HG02885 (cell line): ENCODE data around the gene NNAT.
"Not testable (repeated sequence)": the region's sequence is repeated elsewhere in the genome, so short reads cannot be mapped to it uniquely, and the experiment has no call there.

Source experiments
- ATAC-seq: cut with Tn5 transposase; IDR thresholded peaks from one replicate; pipeline ENCODE4 v1.9.1; 2021; ENCODE audit warnings: mild to moderate bottlenecking; ENCODE audit not compliant: unreplicated experiment, poor library complexity

NNAT gene

GRCh38 chr20:37521061-37521771, at the start of gene NNAT:
Gene NNAT (plus strand): TSS chr20:37521250. CDS start chr20:37521332, 82 bp downstream.
- ATAC-seq, result no peak

DNA sequence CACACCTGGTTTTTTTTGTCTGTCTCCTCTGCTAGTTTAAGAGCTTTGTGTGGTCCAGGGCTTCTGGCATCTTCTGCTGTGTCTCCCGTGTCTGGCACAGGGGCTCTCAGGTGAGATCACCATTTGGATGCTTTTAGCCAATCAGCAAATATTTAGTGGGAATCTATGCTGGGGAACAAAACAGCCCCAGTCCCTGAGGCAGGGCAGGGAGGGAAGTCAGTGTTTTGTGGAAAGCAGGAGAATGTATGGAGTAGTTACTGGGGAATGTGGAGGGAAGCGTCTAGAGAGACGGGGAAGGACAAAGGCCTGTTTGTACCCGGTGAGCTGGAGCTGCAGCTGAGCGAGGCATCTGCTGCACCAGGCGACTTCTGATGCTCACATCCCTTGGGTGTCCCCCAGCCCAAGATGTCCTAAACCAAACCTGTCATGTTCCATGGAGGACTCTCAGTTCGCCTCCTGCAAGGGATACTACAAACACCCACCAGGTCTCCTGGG, 49.3 kb upstream of the NNAT start:
- ATAC-seq, result no peak

DNA sequence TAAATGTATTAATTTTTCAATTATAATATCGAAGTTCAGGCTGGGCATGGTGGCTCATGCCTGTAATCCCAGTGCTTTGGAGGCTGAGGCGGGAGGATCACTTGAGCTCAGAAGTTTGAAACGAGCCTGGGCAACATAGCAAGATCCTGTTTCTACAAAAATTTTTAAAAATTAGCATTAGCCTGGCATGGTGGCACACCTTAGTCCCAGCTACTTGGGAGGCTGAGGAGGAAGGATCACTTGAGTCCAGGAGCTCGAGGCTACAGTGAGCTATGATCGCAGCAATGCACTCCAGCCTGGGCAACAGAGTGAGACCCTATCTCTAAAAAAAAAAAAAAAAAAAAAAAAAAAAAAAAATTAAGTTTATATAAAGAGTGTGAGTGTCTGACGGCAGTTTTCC, 48.6 kb upstream of the NNAT start:
- not testable (repeated sequence) for ATAC-seq

DNA sequence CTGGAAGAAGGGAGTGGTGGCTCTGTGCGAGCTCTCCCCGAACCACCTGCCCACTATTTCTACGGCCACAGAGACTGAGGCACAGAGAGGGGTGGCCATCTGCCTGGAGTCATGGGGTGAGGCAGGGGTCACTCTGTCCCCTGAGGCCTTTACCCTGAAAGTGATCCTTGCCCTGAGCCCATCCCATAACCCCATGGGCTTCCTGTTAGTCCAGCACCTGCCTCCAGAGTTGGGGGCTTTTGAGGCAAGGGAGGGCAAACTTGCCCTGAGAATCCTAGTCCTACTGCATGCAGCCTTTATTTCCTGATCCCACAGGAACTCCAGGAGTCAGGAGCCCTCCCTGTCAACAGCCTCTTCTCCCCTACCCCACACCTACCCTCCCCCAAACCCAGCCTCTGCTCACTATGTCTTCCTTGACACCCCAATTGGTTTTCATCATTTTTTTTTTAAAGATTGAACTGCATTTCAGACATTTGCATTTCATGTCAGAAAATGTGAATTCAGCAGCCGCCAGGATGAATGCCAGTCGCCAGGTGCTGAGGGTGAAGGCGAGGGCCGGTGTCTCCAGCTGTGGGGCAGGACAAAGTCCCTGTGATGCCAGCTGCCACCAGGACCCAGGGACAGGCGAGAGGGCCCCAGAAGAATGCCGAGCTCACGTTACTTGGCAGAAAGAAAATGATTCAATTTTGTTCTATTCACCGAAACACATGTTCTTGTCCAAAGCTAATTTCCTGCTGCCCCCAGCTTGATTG, 47.6 kb upstream of the NNAT start:
- no peak for ATAC-seq

GRCh38 chr20:37474386-37474785, 46.7 kb upstream of the NNAT start:
- no peak for ATAC-seq

- no peak for ATAC-seq
These were observed 45.8 kb upstream of the NNAT start for GRCh38 chr20:37475252-37475651.

DNA sequence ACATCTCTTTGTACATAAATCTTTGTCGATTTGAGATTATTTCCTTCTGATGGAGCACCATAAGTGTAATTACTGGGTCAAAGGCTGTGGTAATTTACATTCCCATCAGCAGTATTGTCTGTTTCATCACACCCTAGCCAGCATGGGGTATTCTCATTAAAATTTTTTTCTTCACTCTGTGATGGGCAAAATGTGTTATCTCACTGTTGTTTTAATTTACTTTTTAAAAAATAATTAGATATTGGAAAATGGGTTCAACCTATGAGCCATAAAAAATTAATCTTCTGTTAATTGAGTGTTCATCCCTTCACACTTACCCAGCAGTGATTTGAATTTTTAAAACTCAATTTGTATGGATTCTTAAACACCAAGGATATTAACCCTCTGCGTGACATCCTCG, 44.0 kb upstream of the NNAT start:
- no peak for ATAC-seq

DNA sequence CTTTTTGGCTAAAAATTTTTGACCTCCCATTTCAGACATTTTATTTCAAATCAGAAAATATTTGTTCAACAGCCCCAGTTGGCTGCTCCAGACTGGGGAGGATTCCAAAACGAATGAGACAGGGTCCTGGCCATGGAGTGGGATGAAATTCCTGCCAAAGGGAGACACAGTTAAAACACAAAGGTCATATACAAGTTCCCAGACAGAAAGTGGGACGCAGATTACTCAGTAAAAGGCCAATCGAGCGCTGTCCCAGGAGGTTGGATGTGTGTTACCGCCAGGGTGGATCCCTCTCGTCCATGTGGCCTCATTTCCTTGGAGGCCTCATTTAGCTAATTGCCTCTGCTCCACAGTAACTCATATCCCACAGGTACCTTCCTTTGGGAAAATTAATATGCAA, 41.8 kb upstream of the NNAT start:
- no peak for ATAC-seq

DNA sequence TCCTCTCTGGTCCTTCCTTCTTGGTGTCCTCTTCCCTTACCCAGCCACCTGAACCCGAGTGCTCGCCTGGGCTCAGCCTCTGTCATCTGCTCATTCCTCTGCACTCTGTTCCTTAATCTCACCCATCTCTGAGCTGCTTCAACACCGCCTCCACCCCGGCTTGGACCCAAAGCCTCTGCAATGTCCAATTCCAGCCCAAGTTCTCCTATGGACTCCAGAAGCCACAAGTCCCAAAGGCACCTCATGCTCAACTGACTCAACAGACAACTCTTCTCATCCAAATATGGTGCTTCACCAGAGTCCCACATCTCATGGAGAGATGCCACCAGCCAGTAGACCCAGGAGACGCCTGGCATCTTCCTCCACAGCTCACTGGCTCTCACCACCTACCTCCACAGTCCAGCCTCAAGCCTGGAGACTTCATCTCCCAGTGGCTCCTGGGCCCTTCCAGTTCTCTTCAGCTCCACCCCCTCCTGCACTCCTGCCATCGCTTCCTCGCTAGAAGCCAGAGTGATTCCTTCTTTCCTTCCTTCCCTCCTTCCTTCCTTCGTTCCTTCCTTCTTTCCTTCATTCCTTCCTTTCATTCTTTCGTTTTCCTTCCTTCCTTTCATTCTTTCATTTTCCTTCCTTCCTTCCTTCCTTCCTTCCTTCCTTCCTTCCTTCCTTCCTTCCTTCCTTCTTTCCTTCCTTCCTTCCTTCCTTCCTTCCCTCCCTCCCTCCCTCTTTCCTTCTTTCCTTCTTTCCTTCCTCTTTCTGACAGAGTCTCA, 40.9 kb upstream of the NNAT start:
- no peak for ATAC-seq

- ATAC-seq, result no peak
These were observed 40.1 kb upstream of the NNAT start for GRCh38 chr20:37480919-37481318.

DNA sequence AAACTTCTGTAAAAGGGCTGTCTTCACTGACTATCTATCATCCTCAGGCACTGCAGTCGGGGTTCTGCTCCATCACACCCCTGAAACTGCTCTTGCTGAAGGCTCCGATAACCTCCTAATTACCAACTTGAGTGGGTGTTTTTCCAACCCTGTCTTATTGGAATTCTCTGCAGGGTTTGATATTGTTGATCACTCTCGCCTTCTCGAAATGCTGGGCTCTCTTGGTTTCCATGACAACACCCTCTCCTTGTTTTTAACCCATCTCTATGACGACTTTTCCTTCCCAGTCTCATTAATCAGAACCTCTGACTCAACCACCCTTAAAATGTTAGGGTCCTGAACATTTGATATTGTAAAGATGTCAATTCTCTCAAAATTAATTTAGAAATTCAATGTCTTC, 39.4 kb upstream of the NNAT start:
- ATAC-seq, result no peak

GRCh38 chr20:37484331-37484730, 36.7 kb upstream of the NNAT start:
- ATAC-seq, result no peak

DNA sequence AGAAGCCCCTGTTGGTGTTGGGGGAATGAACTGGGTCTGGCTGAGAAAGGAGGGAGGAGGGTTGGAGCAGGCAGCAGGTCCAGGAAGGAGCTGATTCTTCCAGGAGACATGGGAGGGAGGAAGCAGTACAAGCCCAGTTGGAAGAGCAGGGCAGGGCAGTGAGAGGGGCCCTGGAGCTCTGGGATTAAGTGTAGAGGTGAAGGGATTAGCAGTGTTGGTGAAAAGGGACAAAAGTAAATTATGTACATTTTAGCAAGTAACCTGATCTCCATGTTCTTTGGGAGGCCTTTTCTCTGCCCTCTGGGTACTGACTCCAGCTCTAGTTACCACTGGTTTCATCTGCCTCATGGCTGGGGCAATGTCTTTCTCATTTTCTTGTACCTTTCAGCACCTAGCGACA, 34.8 kb upstream of the NNAT start:
- not testable (repeated sequence) for ATAC-seq

DNA sequence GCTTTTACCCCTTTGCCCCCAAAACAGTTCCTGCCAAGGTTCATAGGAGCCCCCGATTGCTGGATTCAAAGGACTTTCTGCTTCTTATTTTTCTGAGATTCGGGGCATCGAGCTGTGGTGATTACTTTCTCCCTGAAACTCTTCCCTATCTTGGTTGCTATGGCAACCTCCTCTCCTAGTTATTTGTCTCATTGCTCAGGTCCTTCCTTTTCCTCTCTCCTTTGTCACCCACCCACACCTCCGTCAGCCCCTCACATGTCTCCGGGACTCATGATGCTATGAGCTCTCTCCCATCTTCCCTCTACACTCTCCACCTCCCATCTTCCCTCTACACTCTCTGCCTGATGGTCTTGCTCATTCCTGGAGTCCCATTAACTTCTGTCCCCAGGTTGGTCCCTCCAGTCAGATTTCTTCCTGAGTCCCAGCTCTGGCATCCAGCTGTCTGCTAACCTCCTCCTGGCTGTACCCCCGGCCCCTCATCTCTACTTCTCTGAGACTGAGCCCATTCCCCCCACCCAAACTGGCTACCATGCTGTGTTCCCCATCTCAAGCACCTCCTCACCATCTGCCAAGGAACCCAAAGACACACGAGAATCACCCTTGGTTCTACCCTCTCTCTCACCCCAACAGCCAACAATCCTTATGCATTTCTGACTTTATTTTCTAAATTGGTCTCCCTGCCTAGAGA, 30.2 kb upstream of the NNAT start:
- ATAC-seq, result no peak

GRCh38 chr20:37492096-37492625, 28.9 kb upstream of the NNAT start:
- no peak for ATAC-seq

DNA sequence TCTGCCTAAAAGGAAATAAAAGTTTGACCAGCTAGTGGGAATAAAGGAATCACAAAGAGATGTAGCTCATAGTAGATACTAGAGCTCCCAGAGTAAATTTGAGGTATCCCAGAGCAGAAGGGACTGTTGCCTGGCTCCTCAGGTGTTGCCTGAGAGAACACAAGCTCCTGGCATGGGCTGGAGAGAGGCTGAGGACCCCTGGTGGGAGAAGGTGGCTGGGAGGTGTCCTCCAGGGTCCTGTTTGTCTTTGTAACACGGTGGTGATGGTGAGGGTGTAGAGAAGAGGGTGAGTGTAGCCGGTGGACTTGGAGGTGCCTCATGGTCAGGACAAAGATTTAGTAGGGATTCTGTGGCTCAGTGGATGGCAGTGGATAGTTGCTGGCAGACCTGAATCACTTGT, 28.1 kb upstream of the NNAT start:
- ATAC-seq, result no peak

DNA sequence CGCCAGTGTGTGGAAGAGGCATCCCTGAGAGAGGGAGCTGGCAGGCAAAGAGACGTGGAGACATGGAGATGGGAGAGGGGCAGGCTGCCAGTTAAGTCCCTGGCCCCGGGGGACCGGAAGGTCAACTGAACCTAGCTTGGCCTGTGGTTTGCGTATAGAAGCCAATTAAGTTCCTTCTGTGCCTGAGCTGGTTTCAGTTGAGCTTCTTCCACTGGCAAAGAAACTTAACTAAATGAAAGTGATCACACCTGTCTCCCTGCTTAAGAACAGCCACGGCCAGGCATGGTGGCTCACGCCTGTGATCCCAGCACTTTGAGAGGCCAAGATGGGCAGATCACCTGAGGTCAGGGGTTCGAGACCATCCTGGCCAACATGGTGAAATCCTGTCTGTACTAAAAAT, 26.7 kb upstream of the NNAT start:
- ATAC-seq, result no peak

DNA sequence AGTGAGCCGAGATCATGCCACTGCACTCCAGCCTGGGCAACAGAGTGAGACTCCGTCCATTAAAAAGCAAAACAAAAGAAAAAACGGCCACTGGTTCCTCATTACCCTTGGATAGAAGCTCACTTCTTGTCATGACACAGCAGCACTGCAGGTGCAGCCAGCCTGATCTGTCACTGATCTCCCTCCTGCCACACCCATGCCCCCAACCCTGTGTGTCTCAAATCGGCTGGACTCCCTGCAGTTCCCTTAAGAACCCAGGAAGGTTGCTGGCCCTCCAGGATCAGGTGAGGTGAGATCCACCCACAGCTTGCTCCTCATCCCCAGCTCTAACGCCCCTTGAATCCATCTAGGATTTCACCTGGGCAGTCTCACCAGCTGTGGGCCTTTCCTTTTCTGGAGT, 26.3 kb upstream of the NNAT start:
- ATAC-seq, result no peak

DNA sequence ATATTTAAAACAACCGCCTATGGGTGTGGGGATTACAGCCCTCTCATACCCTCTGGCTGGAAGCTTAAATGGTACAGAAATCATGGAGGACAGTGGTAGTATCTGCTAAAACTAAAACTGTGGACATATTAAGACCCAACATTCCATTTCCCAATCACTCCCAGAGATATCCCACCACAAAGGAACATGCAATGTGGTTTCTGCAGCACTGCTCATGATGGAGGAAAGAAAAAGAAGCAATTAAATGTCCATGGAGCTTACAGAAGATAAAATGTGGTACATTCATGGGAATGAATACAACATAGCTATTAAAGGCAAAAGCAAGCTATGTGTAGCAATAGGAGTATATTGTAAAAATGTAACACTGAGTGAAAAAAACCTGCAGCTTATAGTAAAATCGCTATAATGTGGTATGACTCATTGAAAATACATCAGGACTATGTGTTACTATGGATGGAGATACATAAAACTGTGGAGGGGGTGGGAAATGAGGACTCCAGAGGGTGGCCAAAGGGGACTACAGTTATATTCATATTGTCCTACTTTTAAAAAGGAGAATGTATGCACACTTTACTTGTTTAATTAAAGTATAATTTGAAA, 22.9 kb upstream of the NNAT start:
- no peak for ATAC-seq

- no peak for ATAC-seq
These were observed 20.7 kb upstream of the NNAT start for GRCh38 chr20:37500311-37500710.
